IPS-NIHi11 (cell line): Measurements from ENCODE around the gene ITPR2.
"Not testable (repeated sequence)": the region's sequence is repeated elsewhere in the genome, so short reads cannot be mapped to it uniquely, and the experiment has no call there.

Source experiments
- DNase-seq: peaks from one replicate; pipeline ENCODE4 v3.0.0; 2012; ENCODE audit warnings: mixed read lengths, low spot score

Gene ITPR2

GRCh38 chr12:26517320-26517719 is 315.7 kb downstream of the ITPR2 start:
- DNase-seq, result not testable (repeated sequence)

DNA sequence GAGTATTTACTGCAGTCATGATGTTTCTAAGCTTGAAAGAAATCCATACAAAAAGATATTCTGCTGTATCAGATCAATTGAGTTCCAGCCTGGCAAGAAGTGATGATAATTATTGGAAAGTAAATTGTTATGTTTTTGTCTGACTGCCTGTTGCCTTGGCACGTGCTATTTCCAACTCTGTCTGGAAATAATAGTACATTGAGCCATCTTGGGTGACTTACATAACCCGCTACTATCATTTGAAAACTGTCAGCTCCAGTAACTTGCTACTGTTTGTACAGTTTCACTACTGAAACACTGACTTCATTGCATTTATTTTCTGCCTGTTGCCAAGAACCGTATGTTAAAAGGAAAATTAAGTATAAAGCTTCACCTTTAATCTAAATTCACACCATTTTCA is 318.6 kb downstream of the ITPR2 start:
- no peak for DNase-seq

GRCh38 chr12:26513363-26514043 is 319.5 kb downstream of the ITPR2 start:
- no peak for DNase-seq

DNA sequence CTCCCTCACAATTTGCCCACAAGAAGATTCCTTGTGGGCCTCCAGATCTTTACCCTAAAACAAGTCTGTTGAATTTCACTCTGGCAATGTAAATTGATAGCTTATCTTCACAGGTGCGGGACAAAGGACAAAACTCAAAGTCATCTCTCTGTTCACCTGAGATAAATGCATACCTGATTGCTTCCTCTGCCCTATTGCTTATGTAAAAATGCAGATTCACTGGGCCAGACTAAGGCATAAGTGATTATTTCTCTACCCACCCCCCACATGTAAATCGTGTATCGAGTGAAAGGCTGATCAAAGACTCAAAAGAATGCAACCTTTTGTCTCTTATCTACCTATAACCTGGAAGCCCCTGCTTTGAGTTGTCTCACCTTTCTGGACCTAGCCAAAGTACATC is 320.8 kb downstream of the ITPR2 start:
- DNase-seq, result no peak

- peak; percentile 27 for DNase-seq
These were observed 322.7 kb downstream of the ITPR2 start for GRCh38 chr12:26510354-26510674.

- DNase-seq, result no peak
These were observed 325.4 kb downstream of the ITPR2 start for GRCh38 chr12:26507613-26508012.

DNA sequence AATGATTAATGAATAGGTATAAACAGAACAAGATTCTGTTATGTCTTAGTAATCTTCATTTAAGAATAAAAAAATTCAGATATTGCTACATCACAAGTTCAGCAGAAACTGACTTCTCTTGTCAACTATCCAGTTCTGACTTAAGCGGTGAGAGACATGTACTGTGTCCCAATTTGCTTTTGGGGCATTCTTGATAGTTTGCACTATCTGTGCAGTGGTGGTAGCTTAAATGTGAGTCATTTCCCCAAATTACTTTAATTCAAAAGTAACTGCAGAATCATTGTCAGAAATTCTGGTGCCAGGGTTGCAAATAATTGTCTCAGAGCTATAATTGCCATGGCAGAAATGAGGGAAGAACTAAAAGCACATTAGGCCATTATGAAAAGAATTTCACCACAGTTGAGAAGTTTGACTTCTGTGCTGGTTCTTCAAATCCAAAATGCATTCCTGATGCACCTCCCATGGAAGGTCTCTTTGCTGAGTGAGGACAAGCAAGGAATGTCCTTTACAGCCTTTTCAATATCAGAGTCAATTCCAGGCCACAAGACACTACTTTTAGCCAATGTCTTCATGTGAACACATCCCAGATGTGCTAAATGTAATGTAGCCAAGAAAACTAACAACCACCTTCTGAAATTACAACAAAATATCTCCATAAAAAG is 332.9 kb downstream of the ITPR2 start:
- no peak for DNase-seq

DNA sequence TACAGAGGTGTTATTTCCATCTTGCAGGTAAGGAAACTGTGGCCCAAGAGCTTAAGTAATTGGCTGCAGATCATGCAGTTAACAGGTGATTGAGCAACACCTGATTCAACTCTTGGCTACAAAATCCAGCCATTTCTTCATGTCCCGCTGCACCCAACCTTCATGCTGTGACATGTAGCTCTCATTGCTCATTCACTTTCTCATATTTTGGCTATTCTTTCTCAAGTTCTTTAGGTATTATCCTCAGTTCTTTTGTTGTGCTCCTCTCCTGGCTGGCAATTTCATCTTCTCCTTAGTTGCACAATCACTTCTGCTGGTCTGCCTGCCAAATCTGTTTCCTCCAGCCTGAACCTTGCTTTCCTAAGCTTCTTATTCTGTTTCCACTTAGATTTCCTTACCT is 336.8 kb downstream of the ITPR2 start:
- no peak for DNase-seq

GRCh38 chr12:26493656-26494055 is 339.3 kb downstream of the ITPR2 start:
- DNase-seq, result peak; percentile 29

DNA sequence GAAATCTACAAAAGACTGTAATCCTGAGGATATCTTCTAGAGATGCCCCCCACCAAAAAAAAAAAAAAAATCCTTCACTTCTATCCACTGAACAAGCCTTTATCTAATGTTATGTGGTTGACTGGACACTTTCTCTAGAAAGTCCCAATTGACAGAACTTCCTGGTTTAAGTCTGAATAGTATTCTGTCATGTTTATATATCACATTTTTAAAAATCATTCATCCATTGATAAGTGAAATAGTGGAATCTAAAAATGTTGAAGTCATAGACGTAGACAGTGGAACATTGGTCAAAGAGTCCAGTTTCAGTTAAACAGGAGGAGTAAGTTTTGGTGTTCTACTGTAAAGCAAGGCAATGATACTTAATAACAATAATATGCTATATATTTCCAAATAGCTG is 340.6 kb downstream of the ITPR2 start:
- no peak for DNase-seq

DNA sequence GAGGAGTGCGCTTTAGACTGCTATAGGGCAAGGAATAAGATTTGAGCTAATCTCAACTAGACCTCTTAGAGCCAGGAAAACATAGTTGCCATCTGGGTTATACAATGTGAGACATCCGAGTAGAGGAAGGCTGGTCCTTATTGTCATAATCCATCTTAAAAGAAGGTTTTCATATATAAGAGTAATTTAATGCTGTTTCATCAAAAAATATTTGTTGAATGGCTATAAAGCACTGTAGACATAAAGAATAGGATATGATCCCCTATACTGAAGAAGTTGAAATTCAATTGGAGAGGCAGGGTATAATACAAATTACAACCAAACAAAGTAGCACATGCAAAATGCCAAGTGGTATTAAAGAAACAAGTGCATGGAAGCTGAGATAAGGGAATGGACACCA is 343.1 kb downstream of the ITPR2 start:
- no peak for DNase-seq

DNA sequence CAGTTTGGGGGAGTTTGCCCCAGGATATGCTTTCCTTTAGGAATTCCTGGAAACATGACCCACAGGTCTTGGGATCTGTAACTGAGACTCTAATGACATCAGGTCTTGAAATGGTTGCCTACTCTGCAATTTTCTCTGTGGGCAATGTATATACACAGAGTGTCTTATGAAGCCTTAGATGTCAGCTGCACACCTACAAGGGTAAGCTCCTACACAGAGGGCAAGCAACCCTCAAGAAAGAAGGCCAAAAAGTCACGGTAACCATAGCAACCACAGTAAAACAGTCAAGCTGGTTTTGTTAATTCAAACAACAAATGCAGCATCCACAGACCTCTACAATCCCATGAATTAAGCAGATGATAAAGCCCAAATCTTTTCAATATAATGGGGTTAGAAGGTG is 344.6 kb downstream of the ITPR2 start:
- no peak for DNase-seq

GRCh38 chr12:26473291-26473690 is 359.7 kb downstream of the ITPR2 start:
- DNase-seq, result no peak

DNA sequence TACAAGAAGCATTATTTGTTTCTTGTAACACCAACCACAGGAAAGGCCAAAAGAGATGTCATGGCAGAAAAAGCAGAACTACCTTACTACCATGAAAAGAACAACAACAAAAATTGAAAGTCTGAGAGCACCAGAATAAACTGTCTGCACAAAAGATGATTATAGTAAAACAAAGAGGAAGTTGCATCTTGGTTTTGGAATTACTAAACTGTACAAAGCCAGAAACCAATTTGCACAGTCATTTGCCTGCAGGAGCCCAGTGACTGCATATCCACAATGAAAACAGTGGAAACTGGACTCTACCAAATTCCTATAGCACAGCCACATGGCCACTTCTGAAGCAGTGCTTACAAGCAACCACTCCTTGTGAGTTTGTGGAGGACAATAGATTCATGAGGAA is 361.4 kb downstream of the ITPR2 start:
- DNase-seq, result no peak

DNA sequence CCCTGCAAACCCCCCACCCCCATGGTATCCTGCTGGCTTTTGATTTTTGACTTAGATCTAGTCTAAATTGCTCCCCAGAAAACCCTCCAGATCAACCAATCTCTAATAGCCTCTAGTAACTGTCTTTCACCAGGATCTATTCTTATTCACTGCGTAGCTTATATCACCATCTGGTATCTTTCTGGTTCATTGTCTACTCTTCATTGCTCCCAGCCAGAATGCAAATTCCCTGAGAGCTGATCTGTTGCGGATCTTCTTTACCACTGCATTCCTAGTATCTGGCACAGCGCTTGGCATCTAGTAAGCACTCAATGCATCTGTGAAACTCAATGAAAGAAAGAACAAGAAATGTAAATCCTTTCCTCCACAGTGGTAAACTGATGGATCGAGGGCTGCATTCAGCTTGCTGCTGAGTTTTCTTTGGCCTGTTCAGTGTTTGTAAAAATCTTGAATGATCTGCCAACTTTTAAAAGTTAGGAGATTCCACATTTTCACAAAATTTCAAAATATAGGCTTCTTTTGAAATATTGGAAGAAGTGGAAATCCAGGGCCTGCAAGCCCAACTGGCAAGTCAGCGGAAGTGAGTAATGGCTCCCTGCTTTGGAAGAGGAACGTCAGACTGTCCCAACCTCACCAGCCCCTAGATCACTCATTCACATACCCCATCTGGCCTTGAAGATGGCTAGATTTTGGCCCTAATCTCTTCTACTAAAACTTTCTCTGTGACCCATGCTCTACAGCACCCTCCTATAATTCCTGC is 363.4 kb downstream of the ITPR2 start:
- DNase-seq, result no peak

- DNase-seq, result no peak
These were observed 365.6 kb downstream of the ITPR2 start for GRCh38 chr12:26467351-26467750.

DNA sequence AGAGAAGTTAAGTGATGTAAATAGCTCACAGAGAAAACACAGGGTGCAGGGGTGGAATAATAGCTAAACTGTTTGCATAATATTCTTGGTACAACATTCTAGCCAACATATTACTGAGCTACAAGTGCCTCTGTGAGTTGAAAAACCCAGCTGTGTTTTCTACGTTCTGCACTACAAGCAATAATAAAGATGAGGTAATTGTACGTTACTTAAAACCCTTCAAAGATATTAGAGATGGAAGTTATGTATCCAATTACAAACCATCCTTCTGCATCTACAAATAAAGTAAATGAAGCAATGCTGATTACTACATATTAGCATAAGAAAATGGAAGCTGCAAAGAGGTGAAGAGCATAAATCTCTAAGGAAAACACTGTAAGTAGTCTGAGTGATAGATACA is 366.3 kb downstream of the ITPR2 start:
- DNase-seq, result no peak

DNA sequence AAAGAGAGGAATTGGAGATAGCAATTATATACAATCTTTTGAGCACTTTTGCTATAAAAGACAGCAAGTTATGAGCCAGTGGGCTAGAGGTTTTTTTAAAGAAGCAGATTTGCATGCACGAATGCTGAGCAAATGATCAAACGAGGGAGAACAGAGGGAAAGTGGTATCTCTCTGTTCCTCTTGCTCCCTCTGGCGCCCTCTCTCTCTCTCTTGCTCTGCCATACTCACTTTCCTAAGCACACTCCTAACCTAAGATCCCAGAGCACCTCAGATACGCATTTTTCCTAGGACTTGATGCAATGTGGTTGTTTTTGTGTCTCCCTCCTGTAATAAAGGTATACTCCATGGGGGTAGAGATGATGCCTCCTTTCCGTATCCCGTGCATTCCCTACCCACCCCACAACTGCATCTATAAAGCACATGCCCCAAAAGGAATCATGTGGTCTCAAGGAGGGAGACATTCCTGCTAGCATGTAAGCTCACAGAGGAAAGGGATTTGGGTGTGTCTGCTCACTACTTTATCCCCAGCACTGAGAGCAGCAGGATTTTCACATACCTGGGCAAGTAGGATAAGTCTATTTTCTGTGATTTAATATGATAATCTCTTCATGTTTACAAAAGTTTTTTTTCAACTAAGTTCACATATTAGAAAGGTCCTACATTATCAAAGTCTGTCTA is 367.4 kb downstream of the ITPR2 start:
- DNase-seq, result peak; percentile 28

DNA sequence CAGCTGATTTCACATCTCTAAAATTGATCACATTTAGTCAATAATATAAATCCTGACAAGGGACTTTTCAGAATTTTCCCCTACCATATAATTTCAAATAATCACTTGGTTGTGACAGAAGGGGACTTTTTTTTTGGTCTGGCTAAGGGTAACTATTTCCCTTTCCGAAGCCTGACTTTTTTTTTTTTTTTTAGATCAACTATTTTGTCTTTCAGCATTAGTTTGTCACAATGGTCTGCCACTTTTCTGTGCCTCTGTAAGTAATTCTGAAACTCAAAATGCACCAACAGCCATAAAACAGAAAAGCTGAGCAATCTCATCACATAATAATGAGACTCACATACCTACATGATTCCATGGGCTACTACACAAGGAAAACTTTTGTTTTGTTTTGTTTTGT is 371.2 kb downstream of the ITPR2 start:
- DNase-seq, result no peak

GRCh38 chr12:26460361-26460760 is 372.6 kb downstream of the ITPR2 start:
- no peak for DNase-seq

DNA sequence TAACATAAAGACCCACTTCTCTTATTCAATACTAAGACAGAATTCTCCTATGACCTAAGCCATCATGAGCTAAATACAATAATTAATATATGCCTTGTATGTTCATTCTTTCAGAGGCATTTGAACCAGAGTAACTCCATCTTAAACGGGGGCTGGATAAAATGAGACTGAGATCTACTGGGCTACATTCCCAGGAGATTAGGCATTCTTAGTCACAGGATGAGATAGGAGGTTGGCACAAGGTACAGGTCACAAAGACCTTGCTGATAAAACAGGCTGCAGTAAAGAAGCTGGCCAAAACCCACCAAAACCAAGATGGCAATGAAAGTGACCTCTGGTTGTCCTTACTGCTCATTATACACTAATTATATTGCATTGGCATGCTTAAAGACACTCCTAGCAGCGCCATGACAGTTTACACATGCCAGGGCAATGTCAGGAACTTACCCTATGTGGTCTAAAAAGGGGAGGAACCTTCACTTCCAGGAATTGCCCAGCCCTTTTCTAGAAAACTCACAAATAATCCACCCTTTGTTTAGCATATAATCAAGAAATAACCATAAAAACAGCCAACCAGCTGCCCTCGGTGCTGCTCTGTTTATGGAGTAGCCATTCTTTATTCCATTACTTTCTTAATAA is 376.9 kb downstream of the ITPR2 start:
- DNase-seq, result no peak

- no peak for DNase-seq
These were observed 379.7 kb downstream of the ITPR2 start for GRCh38 chr12:26453246-26453645.
